Measurements from ENCODE around the gene MYO9B.

DNA sequence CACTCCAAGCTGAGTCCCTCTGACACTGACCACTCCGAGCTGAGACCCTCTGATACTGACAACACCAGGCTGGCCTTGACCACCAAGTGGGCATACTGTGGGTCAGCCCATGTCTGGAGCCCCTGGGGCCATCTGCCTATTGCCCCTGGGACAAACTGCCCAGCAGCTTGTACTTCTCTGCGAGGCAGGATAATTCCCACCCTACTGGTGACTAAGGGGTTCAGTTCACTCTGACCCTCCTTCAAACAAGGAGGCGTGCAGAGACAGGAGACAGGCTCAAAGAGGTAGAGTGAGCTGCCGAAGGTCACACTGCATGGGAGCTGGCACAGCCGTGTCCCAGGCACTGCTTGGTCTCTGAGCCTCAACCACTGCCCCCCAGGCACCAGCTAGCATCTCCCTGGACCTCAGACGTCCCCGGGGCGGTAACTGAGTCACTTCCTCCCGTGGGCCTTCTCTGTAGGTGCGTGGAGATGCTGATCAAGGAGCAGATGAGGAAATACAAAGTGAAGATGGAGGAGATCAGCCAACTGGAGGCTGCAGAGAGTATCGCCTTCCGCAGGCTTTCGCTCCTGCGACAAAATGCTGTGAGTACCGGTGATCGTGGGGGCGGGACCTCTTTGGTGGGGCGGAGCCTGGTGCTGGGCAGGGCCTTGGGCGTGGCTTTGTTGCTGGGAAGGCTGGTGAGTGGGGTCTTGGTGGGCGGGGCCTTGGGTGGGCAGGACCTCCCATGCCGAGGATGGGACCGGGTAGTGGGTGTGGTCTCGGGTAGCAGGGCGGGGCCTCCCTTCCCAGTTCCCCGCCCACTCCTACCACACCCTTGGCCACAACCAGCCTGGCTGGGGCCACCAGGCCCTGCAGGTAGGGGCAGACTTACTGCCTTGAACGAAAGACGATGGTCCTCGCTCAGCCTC is 133.8 kb downstream of the MYO9B start:
- TF ChIP-seq, protein P1, sequence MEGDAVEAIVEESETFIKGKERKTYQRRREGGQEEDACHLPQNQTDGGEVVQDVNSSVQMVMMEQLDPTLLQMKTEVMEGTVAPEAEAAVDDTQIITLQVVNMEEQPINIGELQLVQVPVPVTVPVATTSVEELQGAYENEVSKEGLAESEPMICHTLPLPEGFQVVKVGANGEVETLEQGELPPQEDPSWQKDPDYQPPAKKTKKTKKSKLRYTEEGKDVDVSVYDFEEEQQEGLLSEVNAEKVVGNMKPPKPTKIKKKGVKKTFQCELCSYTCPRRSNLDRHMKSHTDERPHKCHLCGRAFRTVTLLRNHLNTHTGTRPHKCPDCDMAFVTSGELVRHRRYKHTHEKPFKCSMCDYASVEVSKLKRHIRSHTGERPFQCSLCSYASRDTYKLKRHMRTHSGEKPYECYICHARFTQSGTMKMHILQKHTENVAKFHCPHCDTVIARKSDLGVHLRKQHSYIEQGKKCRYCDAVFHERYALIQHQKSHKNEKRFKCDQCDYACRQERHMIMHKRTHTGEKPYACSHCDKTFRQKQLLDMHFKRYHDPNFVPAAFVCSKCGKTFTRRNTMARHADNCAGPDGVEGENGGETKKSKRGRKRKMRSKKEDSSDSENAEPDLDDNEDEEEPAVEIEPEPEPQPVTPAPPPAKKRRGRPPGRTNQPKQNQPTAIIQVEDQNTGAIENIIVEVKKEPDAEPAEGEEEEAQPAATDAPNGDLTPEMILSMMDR (IDR thresholded peaks at IDR 0.05) = no peak
- TF ChIP-seq POLR2A (IDR thresholded peaks at IDR 0.05) = no peak

All from right lobe of liver (tissue), 4 donors.